ENCODE results near the gene TECPR2. TPM values are rescaled to one million over a fixed set of nuclear protein-coding genes. Genes with fewer than 3 reads are reported as not detected.
A peak's percentile ranks its signal among the peaks of the same experiment; 100 is the strongest.

TECPR2 gene
- total RNA-seq, 2 experiments from 2014 or later: 10.3 to 13.1 TPM

DNA sequence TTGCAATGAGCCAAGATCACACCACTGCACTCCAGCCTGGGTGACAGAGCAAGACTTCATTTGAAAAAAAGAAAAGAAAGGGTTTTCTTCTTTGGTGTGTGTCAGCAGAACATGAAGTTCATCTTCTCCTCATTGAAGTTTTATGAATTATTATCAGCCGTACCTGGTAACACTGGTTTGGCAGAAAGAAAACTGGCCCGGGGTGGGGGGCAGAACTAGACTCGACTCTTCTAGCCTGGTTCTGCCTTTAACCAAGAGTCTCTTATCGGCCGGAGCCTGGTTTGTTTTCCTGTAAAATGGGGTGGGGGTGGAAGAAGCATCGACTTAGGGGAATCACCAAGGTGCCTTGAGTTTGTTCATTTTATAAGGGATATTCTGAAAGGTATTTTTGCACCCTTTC, 64.1 kb downstream of the TECPR2 start:
- H3K4me3 Mint-ChIP-seq: no peak overlapping the region
- H3K27me3 Mint-ChIP-seq: no peaks in the 10 kb centered on the region
- no peak overlapping the region for H3K27ac Mint-ChIP-seq
- DNase-seq: no peak
- no peaks in the 10 kb centered on the region for H3K9me3 Mint-ChIP-seq (ENCODE audit: low read depth)
- CTCF ChIA-PET: interaction anchor here (1.0 kb wide), 1 partner anchor 10 kb away, joined by 4 read pairs; no protein-coding TSS in a partner anchor
- H3K36me3 Mint-ChIP-seq: peaks cover 1% of the 10 kb centered on the region
- ATAC-seq: no peak
- no peaks in the 10 kb centered on the region for H3K4me1 Mint-ChIP-seq

GRCh38 chr14:102427642-102428041, 64.9 kb downstream of the TECPR2 start:
- DNase-seq: no peak
- H3K27ac Mint-ChIP-seq: no peak overlapping the region
- H3K4me3 Mint-ChIP-seq: no peak overlapping the region
- H3K27me3 Mint-ChIP-seq: no peaks in the 10 kb centered on the region
- no peaks in the 10 kb centered on the region for H3K9me3 Mint-ChIP-seq (ENCODE audit: low read depth)
- H3K4me1 Mint-ChIP-seq: no peaks in the 10 kb centered on the region
- peaks cover 1% of the 10 kb centered on the region for H3K36me3 Mint-ChIP-seq
- no peak for ATAC-seq
- CTCF ChIA-PET: no interaction called here

DNA sequence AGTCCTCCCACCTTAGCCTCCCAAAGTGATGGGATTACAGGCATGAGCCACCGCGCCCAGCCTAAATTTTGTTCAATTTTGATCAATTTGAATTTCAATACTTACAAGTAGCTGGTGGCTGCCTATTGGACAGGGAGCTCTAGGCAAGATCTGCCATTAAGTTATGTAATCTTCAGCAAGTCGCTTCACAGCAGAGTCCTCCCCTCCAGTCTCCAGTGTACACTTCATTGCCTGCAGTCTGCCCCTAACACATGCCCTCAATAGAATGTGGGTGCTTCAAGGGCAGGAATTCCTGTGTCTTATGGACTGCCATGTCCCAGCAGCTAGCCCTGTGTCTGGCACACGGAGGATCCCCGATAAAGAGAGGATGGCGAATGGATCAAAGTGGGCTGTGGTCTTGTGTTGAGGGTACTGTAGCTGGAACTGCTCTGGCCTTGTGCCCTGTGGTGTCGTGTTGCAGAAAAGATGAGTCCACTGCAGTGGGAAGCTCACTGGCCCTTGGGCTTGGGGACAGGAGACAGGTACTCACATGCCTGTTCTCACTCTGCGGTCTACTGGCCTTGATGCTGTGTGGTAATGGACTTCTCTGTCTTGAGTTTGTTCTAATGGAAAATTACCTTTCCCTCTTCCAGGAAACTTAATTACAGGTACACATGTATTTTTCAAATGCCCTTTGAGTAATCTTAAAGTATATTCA, 67.6 kb downstream of the TECPR2 start:
- no peaks in the 10 kb centered on the region for H3K4me1 Mint-ChIP-seq
- no peak overlapping the region for H3K4me3 Mint-ChIP-seq
- ATAC-seq (no peak), DNase-seq (no peak)
- peaks cover 1% of the 10 kb centered on the region for H3K36me3 Mint-ChIP-seq
- H3K27me3 Mint-ChIP-seq: no peaks in the 10 kb centered on the region
- H3K9me3 Mint-ChIP-seq (ENCODE audit: low read depth): no peaks in the 10 kb centered on the region
- no peak overlapping the region for H3K27ac Mint-ChIP-seq
- CTCF ChIA-PET: interaction anchor here (0.6 to 1.4 kb wide), 3 partner anchors 9 to 195 kb away, joined by 3 to 5 read pairs (median 3); no protein-coding TSS in a partner anchor

DNA sequence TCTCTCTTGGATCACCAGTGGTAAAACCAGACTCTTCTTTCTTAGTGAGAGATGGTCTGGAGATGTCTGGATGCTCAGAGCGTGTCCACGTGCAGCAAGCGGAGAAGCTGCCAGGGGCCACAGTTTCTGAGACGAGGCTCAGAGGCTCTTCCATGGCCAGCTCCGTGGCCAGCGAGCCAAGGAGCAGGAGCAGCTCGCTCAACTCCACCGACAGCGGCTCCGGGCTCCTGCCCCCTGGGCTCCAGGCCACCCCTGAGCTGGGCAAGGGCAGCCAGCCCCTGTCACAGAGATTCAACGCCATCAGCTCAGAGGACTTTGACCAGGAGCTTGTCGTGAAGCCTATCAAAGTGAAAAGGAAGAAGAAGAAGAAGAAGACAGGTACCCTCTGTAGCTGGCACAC, 69.0 kb downstream of the TECPR2 start:
- CTCF ChIA-PET: no interaction called here
- ATAC-seq: no peak
- no peaks in the 10 kb centered on the region for H3K36me3 Mint-ChIP-seq

GRCh38 chr14:102434647-102435175, 72.0 kb downstream of the TECPR2 start:
- ATAC-seq: no peak
- DNase-seq: no peak
- no peaks in the 10 kb centered on the region for H3K36me3 Mint-ChIP-seq
- CTCF ChIA-PET: interaction anchor here (1.0 to 1.7 kb wide), 2 partner anchors 81 to 90 kb away, joined by 3 to 6 read pairs; no protein-coding TSS in a partner anchor
- H3K27ac Mint-ChIP-seq: no peak overlapping the region
- H3K27me3 Mint-ChIP-seq: no peaks in the 10 kb centered on the region
- H3K4me3 Mint-ChIP-seq: no peak overlapping the region
- H3K4me1 Mint-ChIP-seq: peaks cover 3% of the 10 kb centered on the region
- H3K9me3 Mint-ChIP-seq (ENCODE audit: low read depth): no peaks in the 10 kb centered on the region

More for the DNA sequence above, 69.0 kb downstream of the TECPR2 start:
- no peaks in the 10 kb centered on the region for H3K4me1 Mint-ChIP-seq
- no peaks in the 10 kb centered on the region for H3K27me3 Mint-ChIP-seq
- H3K27ac Mint-ChIP-seq: no peak overlapping the region
- H3K4me3 Mint-ChIP-seq: no peak overlapping the region
- DNase-seq: no peak
- H3K9me3 Mint-ChIP-seq (ENCODE audit: low read depth): no peaks in the 10 kb centered on the region

GRCh38 chr14:102437997-102438915, 75.5 kb downstream of the TECPR2 start:
- CTCF ChIA-PET: interaction anchor here (0.6 to 8.0 kb wide), 17 partner anchors 8 to 156 kb away, joined by 3 to 60 read pairs (median 4); partner anchors contain the start of genes CINP and TECPR2
- peak; percentile 69 for DNase-seq
- Mint-ChIP-seq H3K27me3 (no peaks in the 10 kb centered on the region), H3K4me3 (no peak overlapping the region), H3K4me1 (peaks cover 3% of the 10 kb centered on the region), H3K9me3 (ENCODE audit: low read depth) (no peaks in the 10 kb centered on the region), H3K27ac (no peak overlapping the region), H3K36me3 (no peaks in the 10 kb centered on the region)
- peak; percentile 80 for ATAC-seq

- no peaks in the 10 kb centered on the region for H3K36me3 Mint-ChIP-seq
- no peak overlapping the region for H3K4me3 Mint-ChIP-seq
- DNase-seq (no peak), ATAC-seq (no peak)
- H3K9me3 Mint-ChIP-seq (ENCODE audit: low read depth): no peaks in the 10 kb centered on the region
- H3K27me3 Mint-ChIP-seq: no peaks in the 10 kb centered on the region
- H3K4me1 Mint-ChIP-seq: peaks cover 3% of the 10 kb centered on the region
- H3K27ac Mint-ChIP-seq: no peak overlapping the region
- CTCF ChIA-PET: interaction anchor here (0.5 to 8.0 kb wide), 4 partner anchors 10 to 167 kb away, joined by 3 to 60 read pairs (median 12); no protein-coding TSS in a partner anchor
Observed at GRCh38 chr14:102439556-102439955, 76.8 kb downstream of the TECPR2 start.

- ATAC-seq (no peak), DNase-seq (no peak)
- no peak overlapping the region for H3K27ac Mint-ChIP-seq
- H3K27me3 Mint-ChIP-seq: no peaks in the 10 kb centered on the region
- CTCF ChIA-PET: interaction anchor here (2.4 to 8.0 kb wide), 2 partner anchors 75 to 84 kb away, joined by 6 to 60 read pairs; no protein-coding TSS in a partner anchor
- no peaks in the 10 kb centered on the region for H3K36me3 Mint-ChIP-seq
- H3K4me1 Mint-ChIP-seq: peaks cover 3% of the 10 kb centered on the region
- H3K4me3 Mint-ChIP-seq: no peak overlapping the region
- H3K9me3 Mint-ChIP-seq (ENCODE audit: low read depth): no peaks in the 10 kb centered on the region
Observed at GRCh38 chr14:102440392-102440791, 77.7 kb downstream of the TECPR2 start.

GRCh38 chr14:102442241-102443211, 79.8 kb downstream of the TECPR2 start:
- H3K4me1 Mint-ChIP-seq: peaks cover 3% of the 10 kb centered on the region
- no peak overlapping the region for H3K27ac Mint-ChIP-seq
- H3K36me3 Mint-ChIP-seq: no peaks in the 10 kb centered on the region
- CTCF ChIA-PET: interaction anchor here (2.4 to 8.0 kb wide), 2 partner anchors 73 to 82 kb away, joined by 6 to 60 read pairs; no protein-coding TSS in a partner anchor
- DNase-seq (no peak), ATAC-seq (no peak)
- no peaks in the 10 kb centered on the region for H3K27me3 Mint-ChIP-seq
- no peak overlapping the region for H3K4me3 Mint-ChIP-seq
- H3K9me3 Mint-ChIP-seq (ENCODE audit: low read depth): no peaks in the 10 kb centered on the region

DNA sequence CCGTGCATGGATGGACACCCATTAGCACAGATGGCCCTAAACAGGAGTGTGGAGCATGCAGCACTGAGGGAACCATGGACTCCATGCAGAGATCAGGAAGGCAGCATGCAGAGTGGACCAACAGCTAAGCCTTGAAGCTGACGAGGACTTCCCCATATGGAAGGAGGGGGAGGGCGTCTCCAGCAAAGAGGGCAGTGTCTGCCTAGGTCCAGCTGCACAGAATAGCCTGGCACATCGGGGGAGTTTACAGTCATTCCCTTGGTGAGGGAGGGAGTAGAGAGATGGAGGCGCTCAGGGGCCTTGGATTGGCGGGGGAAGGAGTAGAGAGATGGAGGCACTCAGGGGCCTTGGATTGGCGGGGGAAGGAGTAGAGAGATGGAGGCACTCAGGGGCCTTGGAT, 82.3 kb downstream of the TECPR2 start:
- no peak overlapping the region for H3K27ac Mint-ChIP-seq
- ATAC-seq: no peak
- no peaks in the 10 kb centered on the region for H3K36me3 Mint-ChIP-seq
- CTCF ChIA-PET: no interaction called here
- no peaks in the 10 kb centered on the region for H3K9me3 Mint-ChIP-seq (ENCODE audit: low read depth)
- H3K4me3 Mint-ChIP-seq: no peak overlapping the region
- no peaks in the 10 kb centered on the region for H3K27me3 Mint-ChIP-seq
- H3K4me1 Mint-ChIP-seq: no peaks in the 10 kb centered on the region
- DNase-seq: no peak

- DNase-seq: no peak
- CTCF ChIA-PET: no interaction called here
- Mint-ChIP-seq H3K27ac (no peak overlapping the region), H3K4me1 (no peaks in the 10 kb centered on the region), H3K27me3 (no peaks in the 10 kb centered on the region), H3K9me3 (ENCODE audit: low read depth) (no peaks in the 10 kb centered on the region), H3K4me3 (no peak overlapping the region), H3K36me3 (no peaks in the 10 kb centered on the region)
- no peak for ATAC-seq
Observed at GRCh38 chr14:102445641-102446040, 82.9 kb downstream of the TECPR2 start.

GRCh38 chr14:102450206-102451063, 87.7 kb downstream of the TECPR2 start:
- no peak overlapping the region for H3K27ac Mint-ChIP-seq
- H3K36me3 Mint-ChIP-seq: no peaks in the 10 kb centered on the region
- no peak for DNase-seq
- no peaks in the 10 kb centered on the region for H3K9me3 Mint-ChIP-seq (ENCODE audit: low read depth)
- no peak for ATAC-seq
- CTCF ChIA-PET: no interaction called here
- H3K4me3 Mint-ChIP-seq: no peak overlapping the region
- no peaks in the 10 kb centered on the region for H3K4me1 Mint-ChIP-seq
- no peaks in the 10 kb centered on the region for H3K27me3 Mint-ChIP-seq
